ENCODE data around the gene SLC17A1. TPM values are rescaled to one million over a fixed set of nuclear protein-coding genes. Genes with fewer than 3 reads are reported as not detected.

The SLC17A1 gene
- total RNA-seq, 1 donor from 2014 or later = not detected

DNA sequence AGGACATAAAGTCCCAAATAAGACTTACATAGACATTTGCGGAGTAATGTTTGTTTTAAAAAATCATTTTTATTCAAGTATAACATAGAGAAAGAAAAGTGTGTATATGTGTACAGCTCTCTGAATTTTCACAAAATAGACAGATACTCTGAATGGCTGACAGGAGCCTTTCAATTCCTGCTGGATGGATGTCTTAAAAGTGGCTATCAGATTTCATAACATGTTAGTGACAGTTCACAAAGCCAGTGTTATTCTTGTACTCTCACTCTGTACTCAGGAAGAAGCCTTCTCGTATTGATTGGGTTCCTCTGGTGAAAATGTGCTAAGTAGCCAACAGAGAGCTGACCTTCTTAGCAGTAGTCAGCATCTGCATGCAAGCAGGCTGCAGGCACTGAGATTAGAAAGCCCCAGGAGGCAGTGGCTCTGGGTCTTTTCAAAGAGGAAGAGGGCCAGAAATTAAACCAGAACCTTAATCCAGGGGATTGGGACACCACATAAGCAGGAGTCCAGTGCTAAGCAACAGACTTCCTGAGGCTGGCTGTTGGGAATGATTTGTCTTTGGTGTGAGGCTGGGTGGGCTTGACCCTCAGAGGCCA lies 57.6 kb downstream of the SLC17A1 start:
- TF ChIP-seq, protein P1, sequence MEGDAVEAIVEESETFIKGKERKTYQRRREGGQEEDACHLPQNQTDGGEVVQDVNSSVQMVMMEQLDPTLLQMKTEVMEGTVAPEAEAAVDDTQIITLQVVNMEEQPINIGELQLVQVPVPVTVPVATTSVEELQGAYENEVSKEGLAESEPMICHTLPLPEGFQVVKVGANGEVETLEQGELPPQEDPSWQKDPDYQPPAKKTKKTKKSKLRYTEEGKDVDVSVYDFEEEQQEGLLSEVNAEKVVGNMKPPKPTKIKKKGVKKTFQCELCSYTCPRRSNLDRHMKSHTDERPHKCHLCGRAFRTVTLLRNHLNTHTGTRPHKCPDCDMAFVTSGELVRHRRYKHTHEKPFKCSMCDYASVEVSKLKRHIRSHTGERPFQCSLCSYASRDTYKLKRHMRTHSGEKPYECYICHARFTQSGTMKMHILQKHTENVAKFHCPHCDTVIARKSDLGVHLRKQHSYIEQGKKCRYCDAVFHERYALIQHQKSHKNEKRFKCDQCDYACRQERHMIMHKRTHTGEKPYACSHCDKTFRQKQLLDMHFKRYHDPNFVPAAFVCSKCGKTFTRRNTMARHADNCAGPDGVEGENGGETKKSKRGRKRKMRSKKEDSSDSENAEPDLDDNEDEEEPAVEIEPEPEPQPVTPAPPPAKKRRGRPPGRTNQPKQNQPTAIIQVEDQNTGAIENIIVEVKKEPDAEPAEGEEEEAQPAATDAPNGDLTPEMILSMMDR (IDR thresholded peaks at IDR 0.05; ENCODE audit: unreplicated experiment) = no peak
- Mint-ChIP-seq H3K36me3 (no peaks in the 10 kb centered on the region), H3K27ac (no peak overlapping the region), H3K4me3 (no peak overlapping the region), H3K27me3 (ENCODE audit: low read depth) (no peaks in the 10 kb centered on the region), H3K9me3 (no peaks in the 10 kb centered on the region), H3K4me1 (peaks cover 9% of the 10 kb centered on the region)
- no peak for DNase-seq (ENCODE audit: low spot score in 2 of 2, unreplicated experiment in 2 of 2)

DNA sequence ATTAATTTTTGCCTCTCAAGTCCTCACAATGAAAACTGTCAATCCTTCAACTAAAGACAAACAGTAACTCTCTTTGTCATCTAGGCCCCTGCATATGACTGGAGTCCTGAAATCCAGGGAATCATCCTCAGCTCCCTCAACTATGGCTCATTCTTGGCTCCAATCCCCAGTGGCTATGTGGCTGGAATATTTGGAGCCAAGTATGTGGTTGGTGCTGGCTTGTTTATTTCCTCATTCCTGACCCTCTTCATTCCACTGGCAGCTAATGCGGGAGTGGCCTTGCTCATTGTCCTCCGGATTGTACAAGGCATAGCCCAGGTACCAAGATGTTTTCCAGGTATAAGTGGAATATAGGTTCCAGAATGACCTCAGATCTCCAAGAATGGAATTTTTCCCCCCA lies 61.9 kb downstream of the SLC17A1 start:
- DNase-seq (ENCODE audit: low spot score in 2 of 2, unreplicated experiment in 2 of 2) = no peak
- no peaks in the 10 kb centered on the region for H3K9me3 Mint-ChIP-seq
- no peak overlapping the region for H3K4me3 Mint-ChIP-seq
- TF ChIP-seq, protein P1 (IDR thresholded peaks at IDR 0.05; ENCODE audit: unreplicated experiment) = no peak
- H3K27ac Mint-ChIP-seq = no peak overlapping the region
- peaks cover 6% of the 10 kb centered on the region for H3K4me1 Mint-ChIP-seq
- H3K27me3 Mint-ChIP-seq (ENCODE audit: low read depth) = no peaks in the 10 kb centered on the region
- H3K36me3 Mint-ChIP-seq = no peaks in the 10 kb centered on the region

DNA sequence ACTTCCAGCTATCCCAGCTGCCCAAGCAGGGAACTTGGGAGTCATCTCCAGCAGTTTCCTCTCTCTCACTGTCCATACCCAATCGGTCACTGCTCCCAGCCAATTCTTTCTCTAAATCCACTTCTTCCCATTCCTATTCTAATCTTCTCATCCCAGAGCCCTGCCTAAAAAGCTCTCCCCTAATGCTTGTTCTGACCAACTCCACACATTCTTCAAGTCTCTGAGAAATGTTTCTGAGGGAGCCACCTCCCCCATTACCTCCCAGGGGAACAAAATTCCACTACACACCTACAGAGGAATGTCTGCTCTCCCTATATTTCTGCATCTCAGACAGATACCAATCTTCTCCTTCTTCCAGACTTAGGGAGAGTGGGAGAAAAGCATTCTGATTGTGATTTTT lies 63.3 kb downstream of the SLC17A1 start:
- Mint-ChIP-seq H3K27me3 (ENCODE audit: low read depth) (no peaks in the 10 kb centered on the region), H3K4me3 (no peak overlapping the region), H3K9me3 (no peaks in the 10 kb centered on the region), H3K4me1 (peaks cover 6% of the 10 kb centered on the region), H3K36me3 (no peaks in the 10 kb centered on the region), H3K27ac (no peak overlapping the region)
- no peak for DNase-seq (ENCODE audit: low spot score in 2 of 2, unreplicated experiment in 2 of 2)
- TF ChIP-seq, protein P1 (IDR thresholded peaks at IDR 0.05; ENCODE audit: unreplicated experiment) = no peak

DNA sequence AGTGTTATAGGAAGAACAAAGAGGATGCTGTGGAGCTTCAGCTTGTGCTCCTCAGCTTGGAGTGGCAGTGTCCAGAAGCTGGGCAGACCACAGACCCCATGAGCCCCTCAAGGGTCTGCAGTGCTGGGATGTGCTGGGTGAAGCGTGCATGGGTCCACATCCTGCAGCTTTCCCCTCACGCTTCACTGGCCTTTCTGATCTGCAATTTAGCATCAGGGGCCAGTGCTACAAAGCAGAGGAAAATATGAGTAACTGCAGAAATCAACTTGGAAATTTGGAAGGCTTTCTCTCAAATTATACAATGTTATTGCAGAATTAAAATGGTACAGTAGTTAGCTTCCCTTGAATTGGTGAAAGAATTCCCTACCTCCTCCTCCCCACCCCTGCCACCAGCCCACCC lies 67.2 kb downstream of the SLC17A1 start:
- Mint-ChIP-seq H3K9me3 (no peaks in the 10 kb centered on the region), H3K36me3 (no peaks in the 10 kb centered on the region), H3K27ac (no peak overlapping the region), H3K4me1 (peaks cover 6% of the 10 kb centered on the region), H3K27me3 (ENCODE audit: low read depth) (no peaks in the 10 kb centered on the region), H3K4me3 (no peak overlapping the region)
- no peak for DNase-seq (ENCODE audit: low spot score in 2 of 2, unreplicated experiment in 2 of 2)
- TF ChIP-seq, protein P1 (IDR thresholded peaks at IDR 0.05; ENCODE audit: unreplicated experiment) = no peak

DNA sequence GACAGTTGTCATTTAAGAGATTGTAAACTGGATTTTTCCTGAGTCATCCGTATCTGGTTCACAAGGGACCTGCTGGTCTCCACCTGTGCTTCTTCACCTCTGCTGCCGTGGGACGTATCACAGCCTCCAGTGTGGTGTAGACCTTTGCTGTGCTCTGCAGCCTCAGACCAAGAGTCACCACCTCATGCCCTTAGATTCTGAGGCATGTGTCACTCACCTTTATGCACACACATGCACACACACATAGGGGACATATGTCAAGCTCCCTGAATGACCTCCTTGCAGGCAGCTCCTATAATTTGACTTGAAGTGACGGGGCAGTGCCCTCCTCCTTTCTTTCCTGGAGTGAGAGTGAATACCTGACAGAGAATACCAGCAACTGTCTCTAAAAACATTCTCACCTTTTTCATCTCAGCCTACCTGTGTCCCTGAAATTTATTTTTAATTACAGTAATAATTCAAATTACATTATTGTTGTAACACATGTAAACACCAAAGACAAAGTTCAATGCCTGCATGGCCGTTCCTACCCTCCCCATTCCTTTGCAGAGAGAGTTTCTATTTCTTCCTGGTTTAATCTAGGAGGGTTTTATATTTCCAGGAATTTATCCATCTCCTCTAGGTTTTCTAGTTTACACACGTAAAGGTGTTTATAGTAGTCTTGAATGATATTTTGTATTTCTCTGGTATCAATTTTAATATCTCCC lies 73.8 kb downstream of the SLC17A1 start:
- TF ChIP-seq, protein P1 (IDR thresholded peaks at IDR 0.05; ENCODE audit: unreplicated experiment) = no peak
- H3K27me3 Mint-ChIP-seq (ENCODE audit: low read depth) = peaks cover 23% of the 10 kb centered on the region
- no peak overlapping the region for H3K27ac Mint-ChIP-seq
- no peak for DNase-seq (ENCODE audit: low spot score in 2 of 2, unreplicated experiment in 2 of 2)
- H3K4me3 Mint-ChIP-seq = no peak overlapping the region
- H3K9me3 Mint-ChIP-seq = no peaks in the 10 kb centered on the region
- H3K4me1 Mint-ChIP-seq = no peaks in the 10 kb centered on the region
- H3K36me3 Mint-ChIP-seq = no peaks in the 10 kb centered on the region
